TTC549 (cell line): ENCODE measurements around the gene PTPRC.
"Not testable (repeated sequence)": the region's sequence is repeated elsewhere in the genome, so short reads cannot be mapped to it uniquely, and the experiment has no call there.

Experiments used
- FAIRE-seq: peaks from 2 replicates; lab custom pipeline; 2012; peaks lifted over from hg19 to GRCh38; lab: Jason Lieb, UNC

Gene PTPRC

GRCh38 chr1:198638894-198639635, at the start of gene PTPRC:
Gene PTPRC (plus strand): TSS chr1:198639040. CDS start chr1:198639269, 229 bp downstream.
- FAIRE-seq: no peak

GRCh38 chr1:198590454-198590853, 48.4 kb upstream of the PTPRC start:
- FAIRE-seq: no peak

- FAIRE-seq: no peak
Observed at GRCh38 chr1:198595765-198596164, 43.1 kb upstream of the PTPRC start.

- FAIRE-seq: no peak
Observed at GRCh38 chr1:198597690-198598430, 41.0 kb upstream of the PTPRC start.

- FAIRE-seq: no peak
Observed at GRCh38 chr1:198598796-198599321, 40.0 kb upstream of the PTPRC start.

- no peak for FAIRE-seq
Observed at GRCh38 chr1:198599749-198600148, 39.1 kb upstream of the PTPRC start.

GRCh38 chr1:198600906-198601305, 37.9 kb upstream of the PTPRC start:
- FAIRE-seq: no peak

- FAIRE-seq: not testable (repeated sequence)
Observed at GRCh38 chr1:198601310-198601709, 37.5 kb upstream of the PTPRC start.

- no peak for FAIRE-seq
Observed at GRCh38 chr1:198601936-198602889, 36.6 kb upstream of the PTPRC start.

GRCh38 chr1:198604975-198605374, 33.9 kb upstream of the PTPRC start:
- no peak for FAIRE-seq

- FAIRE-seq: no peak
Observed at GRCh38 chr1:198605406-198605805, 33.4 kb upstream of the PTPRC start.

- no peak for FAIRE-seq
Observed at GRCh38 chr1:198606020-198606438, 32.8 kb upstream of the PTPRC start.

- FAIRE-seq: no peak
Observed at GRCh38 chr1:198607714-198608113, 31.1 kb upstream of the PTPRC start.

GRCh38 chr1:198610362-198610761, 28.5 kb upstream of the PTPRC start:
- no peak for FAIRE-seq

GRCh38 chr1:198611219-198611618, 27.6 kb upstream of the PTPRC start:
- no peak for FAIRE-seq

- no peak for FAIRE-seq
Observed at GRCh38 chr1:198612471-198613260, 26.2 kb upstream of the PTPRC start.

GRCh38 chr1:198617406-198617805, 21.4 kb upstream of the PTPRC start:
- no peak for FAIRE-seq

- FAIRE-seq: no peak
Observed at GRCh38 chr1:198619375-198620140, 19.3 kb upstream of the PTPRC start.

GRCh38 chr1:198620218-198620617, 18.6 kb upstream of the PTPRC start:
- no peak for FAIRE-seq

- no peak for FAIRE-seq
Observed at GRCh38 chr1:198620951-198621824, 17.7 kb upstream of the PTPRC start.
